Measurements from ENCODE around the gene TMEM119.
"Not testable (repeated sequence)": the region's sequence is repeated elsewhere in the genome, so short reads cannot be mapped to it uniquely, and the experiment has no call there.

Gene TMEM119

GRCh38 chr12:108592033-108592909 is 5.6 kb downstream of the TMEM119 start:
- peaks cover 5% of the 10 kb centered on the region for H3K4me1 ChIP-seq
- no peak for DNase-seq
- no peak overlapping the region for H3K4me3 ChIP-seq (ENCODE audit: low read depth, low read length)
- no peak for TF ChIP-seq CTCF (IDR thresholded peaks at IDR 0.05; ENCODE audit: low read depth, low read length)
- no peaks in the 10 kb centered on the region for H3K9me3 ChIP-seq
- H3K36me3 ChIP-seq = no peaks in the 10 kb centered on the region
- H3K27me3 ChIP-seq = no peaks in the 10 kb centered on the region

- no peak for TF ChIP-seq CTCF (IDR thresholded peaks at IDR 0.05; ENCODE audit: low read depth, low read length)
- DNase-seq = no peak
- no peak overlapping the region for H3K4me3 ChIP-seq (ENCODE audit: low read depth, low read length)
- no peaks in the 10 kb centered on the region; the same call in 1 of the 2 replicates for H3K36me3 ChIP-seq
- H3K9me3 ChIP-seq = no peaks in the 10 kb centered on the region
- no peaks in the 10 kb centered on the region for H3K27me3 ChIP-seq
- H3K4me1 ChIP-seq = no peaks in the 10 kb centered on the region
Measured at GRCh38 chr12:108591267-108591980, 6.5 kb downstream of the TMEM119 start.

DNA sequence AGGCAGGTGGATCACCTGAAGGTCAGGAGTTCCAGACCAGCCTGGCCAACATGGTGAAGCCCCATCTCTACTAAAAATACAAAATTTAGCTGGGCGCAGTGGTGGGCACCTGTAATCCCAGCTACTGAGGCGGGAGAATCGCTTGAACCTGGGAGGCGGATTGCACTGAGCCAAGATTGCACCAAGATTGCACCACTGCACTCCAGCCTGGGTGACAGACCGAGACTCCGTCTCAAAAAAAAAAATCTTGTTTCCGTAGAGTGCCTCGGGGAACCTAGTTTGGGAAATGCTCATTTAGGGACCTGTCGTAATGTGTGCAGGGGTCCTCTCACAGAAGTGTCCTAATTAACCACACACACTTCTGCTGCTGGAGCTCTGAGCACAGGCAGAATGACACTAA is 7.4 kb downstream of the TMEM119 start:
- H3K4me1 ChIP-seq; H3K36me3 ChIP-seq; DNase-seq; H3K4me3 ChIP-seq (ENCODE audit: low read depth, low read length); H3K9me3 ChIP-seq; H3K27me3 ChIP-seq: not testable (repeated sequence)

DNA sequence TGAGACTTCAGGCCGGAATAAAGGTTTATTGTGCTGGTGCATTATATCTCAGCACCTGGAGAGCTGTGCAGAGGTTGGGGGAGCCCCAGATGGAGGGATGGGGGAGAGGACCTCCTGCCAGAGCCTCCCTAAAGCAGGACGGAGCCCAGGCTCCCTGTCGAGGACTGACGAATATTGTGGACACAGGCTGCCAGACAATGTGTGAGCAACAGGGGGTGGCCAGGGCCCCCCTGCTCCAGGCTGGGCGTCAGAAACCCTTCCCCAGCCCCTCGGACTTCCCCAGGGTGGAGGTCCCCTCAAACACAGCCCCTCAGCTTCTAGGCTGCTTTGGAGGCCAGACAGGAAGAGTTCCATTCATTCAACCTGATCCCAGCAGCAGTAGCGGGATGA is 8.0 kb downstream of the TMEM119 start:
- no peaks in the 10 kb centered on the region for H3K9me3 ChIP-seq
- H3K36me3 ChIP-seq = no peaks in the 10 kb centered on the region; the same call in 1 of the 2 replicates
- no peak for TF ChIP-seq CTCF (IDR thresholded peaks at IDR 0.05; ENCODE audit: low read depth, low read length)
- no peak overlapping the region for H3K4me3 ChIP-seq (ENCODE audit: low read depth, low read length)
- DNase-seq = no peak
- no peaks in the 10 kb centered on the region for H3K4me1 ChIP-seq
- no peaks in the 10 kb centered on the region for H3K27me3 ChIP-seq

- no peak for TF ChIP-seq CTCF (IDR thresholded peaks at IDR 0.05; ENCODE audit: low read depth, low read length)
- H3K36me3 ChIP-seq = no peaks in the 10 kb centered on the region; the same call in 1 of the 2 replicates
- no peaks in the 10 kb centered on the region for H3K4me1 ChIP-seq
- no peaks in the 10 kb centered on the region for H3K27me3 ChIP-seq
- no peaks in the 10 kb centered on the region for H3K9me3 ChIP-seq
- no peak for DNase-seq
- no peak overlapping the region for H3K4me3 ChIP-seq (ENCODE audit: low read depth, low read length)
Measured at GRCh38 chr12:108589028-108589839, 8.7 kb downstream of the TMEM119 start.

DNA sequence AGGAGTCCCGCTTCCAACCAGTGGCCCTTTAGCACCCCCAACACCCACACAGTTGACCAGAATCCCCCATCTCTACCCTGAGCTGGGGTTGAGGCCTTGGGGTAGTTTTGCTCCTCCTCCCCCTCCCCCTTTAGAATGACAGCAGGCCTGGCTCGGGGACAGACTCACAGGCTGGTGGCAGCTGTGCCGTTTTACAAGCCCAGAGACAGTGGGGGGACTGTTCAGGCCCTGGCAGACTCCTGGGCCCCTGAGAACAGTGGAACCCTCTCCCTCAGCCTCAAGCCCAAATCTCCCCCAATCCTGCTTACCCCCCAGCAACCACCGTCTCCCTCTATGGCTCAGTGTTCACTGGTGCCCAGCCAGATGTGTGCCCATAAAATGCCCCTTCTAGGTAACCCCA is 10.1 kb downstream of the TMEM119 start:
- Histone ChIP-seq H3K4me3 (ENCODE audit: low read depth, low read length) (no peak overlapping the region), H3K36me3 (no peaks in the 10 kb centered on the region; the same call in 1 of the 2 replicates), H3K27me3 (no peaks in the 10 kb centered on the region), H3K9me3 (no peaks in the 10 kb centered on the region), H3K4me1 (peaks cover 6% of the 10 kb centered on the region; the same call in 1 of the 2 replicates)
- TF ChIP-seq CTCF (IDR thresholded peaks at IDR 0.05; ENCODE audit: low read depth, low read length) = no peak
- no peak for DNase-seq

Data from BE2C (cell line).